HG03575 (cell line): Measurements from ENCODE around the gene SPEM2.

Experiments used
- ATAC-seq: cut with Tn5 transposase; IDR thresholded peaks from one replicate; pipeline ENCODE4 v1.9.1; 2021; ENCODE audit not compliant: unreplicated experiment, insufficient number of reproducible peaks, low FRiP score; ENCODE audit errors: extremely low read depth

The SPEM2 gene

GRCh38 chr17:7417056-7417655 is 8.3 kb upstream of the SPEM2 start:
- no peak for ATAC-seq

GRCh38 chr17:7418472-7419152 is 6.8 kb upstream of the SPEM2 start:
- no peak for ATAC-seq

- no peak for ATAC-seq
These were observed 5.4 kb upstream of the SPEM2 start, which contains the start of gene SPEM1 for GRCh38 chr17:7419819-7420610. SPEM1 (plus strand) TSS chr17:7420324; CDS start chr17:7420385, 61 bp downstream.

DNA sequence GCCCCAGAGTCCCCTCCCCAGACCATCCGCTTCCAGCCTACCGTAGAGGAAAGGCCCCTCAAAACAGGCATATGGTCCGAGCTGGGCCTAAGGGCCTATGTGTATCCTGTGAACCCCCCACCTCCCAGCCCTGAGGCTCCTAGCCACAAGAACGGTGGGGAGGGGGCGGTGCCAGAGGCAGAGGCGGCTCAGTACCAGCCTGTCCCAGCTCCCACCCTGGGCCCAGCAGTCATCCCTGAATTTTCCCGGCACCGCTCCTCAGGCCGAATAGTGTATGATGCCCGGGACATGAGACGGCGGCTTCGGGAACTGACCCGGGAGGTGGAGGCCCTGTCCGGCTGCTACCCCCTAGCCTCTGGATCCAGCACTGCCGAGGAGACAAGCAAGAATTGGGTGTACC is 4.2 kb upstream of the SPEM2 start:
- ATAC-seq = no peak

DNA sequence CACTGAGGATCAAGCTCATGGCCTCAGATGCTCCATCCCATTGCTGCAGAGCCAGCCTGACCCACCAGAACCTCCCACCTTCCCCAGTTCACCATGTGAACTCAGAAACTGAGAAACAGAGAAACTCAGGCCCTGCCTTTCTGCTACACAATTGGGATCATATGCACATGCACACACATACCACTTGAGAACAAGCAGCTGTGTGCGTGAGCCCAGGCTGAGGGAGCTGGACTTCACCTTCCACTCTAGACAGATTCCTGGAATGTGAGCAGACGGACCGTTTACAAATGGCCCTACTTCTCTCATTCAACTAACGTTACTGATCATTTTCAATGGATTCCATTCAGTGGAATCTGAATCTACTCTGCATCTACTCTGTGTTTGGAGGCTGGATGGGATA is 1.7 kb upstream of the SPEM2 start:
- ATAC-seq = no peak

GRCh38 chr17:7425756-7426155 is 340 bp downstream of the SPEM2 start:
- ATAC-seq = no peak

DNA sequence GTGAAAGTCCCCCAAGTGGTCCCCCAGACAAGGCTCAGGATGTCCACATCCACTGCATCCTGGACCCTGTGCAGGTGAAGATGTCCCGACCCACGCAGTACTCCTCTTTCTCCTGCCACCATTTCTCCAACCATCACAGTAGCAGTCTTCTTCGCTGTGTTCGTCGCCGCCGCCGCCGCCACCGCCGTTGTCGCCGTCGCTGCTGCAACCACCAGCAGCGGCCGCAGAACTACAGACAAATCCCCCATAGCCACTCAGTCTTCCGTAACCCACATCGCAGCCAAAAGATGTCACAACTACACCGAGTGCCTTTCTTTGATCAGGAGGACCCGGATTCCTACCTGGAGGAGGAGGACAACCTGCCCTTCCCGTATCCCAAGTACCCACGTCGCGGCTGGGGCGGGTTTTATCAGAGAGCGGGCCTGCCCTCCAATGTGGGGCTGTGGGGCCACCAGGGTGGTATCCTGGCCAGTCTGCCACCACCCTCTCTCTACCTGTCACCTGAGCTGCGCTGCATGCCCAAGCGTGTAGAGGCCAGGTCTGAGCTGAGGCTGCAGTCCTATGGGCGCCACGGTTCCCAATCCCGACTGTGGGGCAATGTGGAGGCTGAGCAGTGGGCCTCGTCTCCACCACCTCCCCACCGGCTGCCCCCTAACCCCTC is 917 bp downstream of the SPEM2 start:
- ATAC-seq = no peak

GRCh38 chr17:7426896-7427489 is 1.6 kb downstream of the SPEM2 start:
- no peak for ATAC-seq

DNA sequence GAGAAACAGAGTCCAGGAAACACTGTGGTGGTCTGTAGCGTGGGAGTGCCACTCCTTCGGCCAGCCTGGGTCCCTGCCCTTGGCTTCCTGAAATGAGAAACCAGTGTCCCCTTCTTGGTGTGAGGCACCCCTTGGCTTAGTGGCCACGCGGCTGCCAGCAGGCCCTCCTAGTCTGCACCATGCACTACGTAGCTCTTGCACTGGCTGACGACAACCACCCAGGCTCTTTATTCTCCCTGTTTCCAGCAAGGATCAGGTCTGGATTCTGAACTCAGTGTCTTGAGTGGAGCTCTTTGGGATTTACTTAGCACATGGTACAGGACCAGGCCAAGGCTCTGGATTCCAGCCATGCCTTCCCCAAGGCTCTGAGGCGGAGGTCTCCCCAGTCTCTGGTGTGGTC is 2.1 kb downstream of the SPEM2 start:
- no peak for ATAC-seq

DNA sequence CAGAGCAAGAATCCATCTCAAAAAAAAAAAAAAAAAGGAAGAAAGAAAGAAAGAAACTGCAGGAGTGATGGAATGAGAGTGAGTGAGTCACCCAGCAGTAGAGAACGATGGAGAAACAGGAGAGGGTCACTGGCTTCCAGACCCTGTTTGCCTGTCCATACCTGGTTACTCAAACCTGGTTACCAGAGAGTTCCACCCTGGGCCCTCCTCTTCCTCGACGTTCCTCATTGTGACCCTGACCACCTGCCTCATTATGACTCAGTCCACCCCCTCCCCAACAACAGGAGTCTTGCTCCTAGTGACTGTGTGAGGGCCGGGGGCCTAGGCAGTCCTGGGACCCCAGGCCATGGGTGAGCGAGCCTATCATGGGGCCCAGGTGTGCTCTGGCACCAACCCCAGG is 3.1 kb downstream of the SPEM2 start, which contains the start of gene SPEM3:
Gene SPEM3, plus strand, starts transcription at position 301 of the 400 bp plus-strand sequence. Its CDS starts 46 bp downstream, at position 347.
- ATAC-seq = no peak

DNA sequence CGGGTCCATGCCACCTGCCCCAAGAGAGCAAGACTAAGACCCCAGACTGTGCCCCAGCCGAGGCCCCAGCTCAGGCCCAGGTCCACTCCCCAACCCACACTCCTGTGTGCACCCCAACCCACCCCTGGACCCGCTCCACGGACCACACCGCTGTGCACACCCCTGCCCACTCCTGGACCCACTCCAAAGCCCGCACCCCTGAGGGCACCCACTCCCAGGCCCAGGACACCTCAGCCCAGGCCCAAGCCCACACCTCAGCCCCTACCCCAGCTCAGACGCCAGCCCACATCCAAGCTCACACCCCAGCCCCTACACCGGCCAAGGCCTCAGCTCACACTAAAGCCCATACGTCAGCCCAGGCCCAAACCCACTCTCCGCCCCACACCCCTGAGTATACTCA is 4.3 kb downstream of the SPEM2 start:
- ATAC-seq = no peak

GRCh38 chr17:7431231-7431630 is 5.8 kb downstream of the SPEM2 start:
- no peak for ATAC-seq

- no peak for ATAC-seq
These were observed 6.9 kb downstream of the SPEM2 start for GRCh38 chr17:7432296-7432695.

GRCh38 chr17:7435676-7436555 is 10.5 kb downstream of the SPEM2 start:
- ATAC-seq = no peak

- no peak for ATAC-seq
These were observed 11.3 kb downstream of the SPEM2 start for GRCh38 chr17:7436556-7437368.

DNA sequence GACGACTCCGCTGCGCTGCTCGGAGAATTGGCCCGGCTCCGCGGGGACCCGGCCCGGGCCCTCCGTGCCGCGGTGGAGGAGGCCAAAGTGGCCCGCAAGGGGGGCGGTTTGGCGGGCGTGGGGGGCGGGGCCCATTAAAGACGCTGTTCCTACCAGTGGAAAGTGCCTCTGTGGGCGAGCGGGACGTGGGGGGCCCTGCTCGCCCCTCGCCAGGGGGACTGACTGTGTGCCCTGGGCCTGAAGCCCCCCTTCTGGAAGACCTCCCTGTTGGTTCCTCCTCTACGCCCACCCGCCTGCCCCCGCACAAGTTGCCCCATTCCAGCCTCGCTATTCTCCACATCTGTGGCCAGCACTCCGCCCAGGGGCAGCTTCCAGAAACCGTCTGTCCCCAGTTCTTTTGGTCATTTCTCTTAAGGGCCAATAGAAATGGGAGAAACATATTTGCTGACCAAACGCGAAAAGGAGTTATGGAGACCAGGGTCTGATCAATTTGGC is 12.0 kb downstream of the SPEM2 start:
- ATAC-seq = no peak

- ATAC-seq = no peak
These were observed 12.7 kb downstream of the SPEM2 start for GRCh38 chr17:7437950-7438614.
